Measurements from ENCODE around the gene GABRB1. TPM values are rescaled to one million over a fixed set of nuclear protein-coding genes. Genes with fewer than 3 reads are reported as not detected.

The GABRB1 gene
- polyA plus RNA-seq, 3 donors: not detected

- no peak for TF ChIP-seq CTCF (IDR thresholded peaks at IDR 0.05)
- H3K9me3 ChIP-seq (replicated peaks in 1 of 2; ENCODE audit: control insufficient read depth in 1 of 2, insufficient read depth in 1 of 2, low read length in 2 of 2): no peaks in the 10 kb centered on the region
- Mint-ChIP-seq H3K27ac (no peak overlapping the region), H3K4me1 (peaks cover 34% of the 10 kb centered on the region), H3K36me3 (no peaks in the 10 kb centered on the region), H3K9me3 (peaks cover 0 to under 1% (median 0%) of the 10 kb centered on the region in 7 donors), H3K27me3 (ENCODE audit: low read depth in 3 of 3) (no peaks in the 10 kb centered on the region), H3K4me3 (no peak overlapping the region)
- H3K27ac ChIP-seq (ENCODE audit: low read depth in 1 of 2, low read length in 2 of 2): no peak overlapping the region
- no peaks in the 10 kb centered on the region for H4K20me1 ChIP-seq (ENCODE audit: insufficient read depth, low read length)
- DNase-seq: no peak
- H3K4me1 ChIP-seq (ENCODE audit: control insufficient read depth in 1 of 2, insufficient read depth in 2 of 2, low read length in 2 of 2): peaks cover 21 to 41% of the 10 kb centered on the region in 2 donors
- intact Hi-C loops (cut with micrococcal nuclease): no loop called here
- no peak overlapping the region for H3K9ac ChIP-seq (ENCODE audit: insufficient read depth, low read length, poor library complexity, severe bottlenecking)
- no peaks in the 10 kb centered on the region for H3K36me3 ChIP-seq (replicated peaks in 1 of 2; ENCODE audit: control insufficient read depth in 1 of 2, insufficient read depth in 2 of 2, low read length in 2 of 2)
- no peak overlapping the region for H3K4me3 ChIP-seq (replicated peaks in 1 of 3; ENCODE audit: low read depth in 2 of 3, low read length in 3 of 3)
- no peak overlapping the region for H2AFZ ChIP-seq (ENCODE audit: insufficient read depth, low read depth, low read length, poor library complexity, severe bottlenecking)
- H3K4me2 ChIP-seq (replicated peaks; ENCODE audit: extremely low read depth, low read length, poor library complexity, severe bottlenecking): no peak overlapping the region
- no peaks in the 10 kb centered on the region for H3K79me2 ChIP-seq (ENCODE audit: insufficient read depth, low read length)
- no peaks in the 10 kb centered on the region for H3K27me3 ChIP-seq (ENCODE audit: control insufficient read depth in 2 of 2, insufficient read depth in 2 of 2, low read length in 2 of 2)
- no CpG with 5 or more reads among the region's 6 CpGs for WGBS (ENCODE audit: insufficient coverage)
Measured at GRCh38 chr4:47468706-47469365, 437.5 kb downstream of the GABRB1 start.

DNA sequence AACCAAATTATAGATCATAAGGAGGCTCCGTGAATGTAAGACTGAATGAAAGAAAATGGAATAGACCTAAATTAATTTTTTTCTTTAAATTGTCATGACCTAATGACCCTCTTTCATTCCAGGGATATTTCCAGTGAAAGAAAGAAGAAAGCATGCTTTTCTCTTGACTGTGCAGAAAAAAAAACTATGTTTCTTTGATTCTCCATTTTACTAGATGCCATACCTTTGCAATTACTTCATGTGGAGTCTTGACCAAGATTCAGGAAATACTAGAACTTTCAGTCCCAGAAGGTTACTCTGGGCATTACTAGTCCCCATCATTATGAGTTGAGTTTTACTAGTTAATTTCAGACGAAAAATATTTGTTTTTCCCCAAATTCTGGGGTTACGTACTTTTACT, 438.6 kb downstream of the GABRB1 start:
- H3K9me3 Mint-ChIP-seq: peaks cover 0 to 2% (median 0%) of the 10 kb centered on the region in 7 donors
- H3K36me3 Mint-ChIP-seq: no peaks in the 10 kb centered on the region
- Histone ChIP-seq H3K27me3 (ENCODE audit: control insufficient read depth in 2 of 2, insufficient read depth in 2 of 2, low read length in 2 of 2) (no peaks in the 10 kb centered on the region), H3K9me3 (replicated peaks in 1 of 2; ENCODE audit: control insufficient read depth in 1 of 2, insufficient read depth in 1 of 2, low read length in 2 of 2) (no peaks in the 10 kb centered on the region), H4K20me1 (ENCODE audit: insufficient read depth, low read length) (no peaks in the 10 kb centered on the region), H3K9ac (ENCODE audit: insufficient read depth, low read length, poor library complexity, severe bottlenecking) (no peak overlapping the region), H3K4me3 (replicated peaks in 1 of 3; ENCODE audit: low read depth in 2 of 3, low read length in 3 of 3) (no peak overlapping the region), H3K4me1 (ENCODE audit: control insufficient read depth in 1 of 2, insufficient read depth in 2 of 2, low read length in 2 of 2) (peaks cover 15 to 36% of the 10 kb centered on the region in 2 donors), H3K27ac (ENCODE audit: low read depth in 1 of 2, low read length in 2 of 2) (no peak overlapping the region), H3K4me2 (replicated peaks; ENCODE audit: extremely low read depth, low read length, poor library complexity, severe bottlenecking) (no peak overlapping the region), H3K79me2 (ENCODE audit: insufficient read depth, low read length) (no peaks in the 10 kb centered on the region), H3K36me3 (replicated peaks in 1 of 2; ENCODE audit: control insufficient read depth in 1 of 2, insufficient read depth in 2 of 2, low read length in 2 of 2) (no peaks in the 10 kb centered on the region), H2AFZ (ENCODE audit: insufficient read depth, low read depth, low read length, poor library complexity, severe bottlenecking) (no peak overlapping the region)
- no CpG with 5 or more reads among the region's 3 CpGs for WGBS (ENCODE audit: insufficient coverage)
- no peaks in the 10 kb centered on the region for H3K27me3 Mint-ChIP-seq (ENCODE audit: low read depth in 3 of 3)
- peaks cover 37% of the 10 kb centered on the region for H3K4me1 Mint-ChIP-seq
- H3K4me3 Mint-ChIP-seq: no peak overlapping the region
- TF ChIP-seq CTCF (IDR thresholded peaks at IDR 0.05): no peak
- no peak for DNase-seq
- no peak overlapping the region for H3K27ac Mint-ChIP-seq
- intact Hi-C loops (cut with micrococcal nuclease): no loop called here
